Mesothelial cell of epicardium (in vitro differentiated cells): ENCODE results near the gene PFDN1. TPM values are rescaled to one million over a fixed set of nuclear protein-coding genes. Genes with fewer than 3 reads are reported as not detected.

Experiments used
- DNase-seq, 2 experiments: peaks; one replicate each; pipeline ENCODE4 v3.0.0; 2021; ENCODE audit warnings: low spot score in 2 of 2; ENCODE audit not compliant: unreplicated experiment in 2 of 2
- H3K27ac Mint-ChIP-seq: 2 replicates; pipeline ENCODE4 v1.8.0; 2021; ENCODE audit warnings: mixed read lengths
- H3K27me3 Mint-ChIP-seq: 2 replicates; pipeline ENCODE4 v1.8.0; 2021; ENCODE audit warnings: low read depth, mixed read lengths
- H3K36me3 Mint-ChIP-seq: 2 replicates; pipeline ENCODE4 v1.8.0; 2021; ENCODE audit warnings: mixed read lengths
- H3K4me1 Mint-ChIP-seq: 2 replicates; pipeline ENCODE4 v1.8.0; 2021; ENCODE audit warnings: mixed read lengths
- H3K4me3 Mint-ChIP-seq: 2 replicates; pipeline ENCODE4 v1.8.0; 2021; ENCODE audit warnings: mild to moderate bottlenecking, moderate library complexity, mixed read lengths
- H3K9me3 Mint-ChIP-seq: 2 replicates; pipeline ENCODE4 v1.8.0; 2021; ENCODE audit warnings: mixed read lengths
- total RNA-seq: library from RNA; stranded (reverse); gene quantifications from 3 replicates; pipeline ENCODE4 v1.2.1, GENCODE V29; 2021
- TF ChIP-seq, protein P1 (sequence below): fragments of 200-600 bp; sonication (generic); IDR thresholded peaks from one replicate; pipeline ENCODE4 v1.5.0; 2021; ENCODE audit warnings: antibody characterized with exemption; ENCODE audit not compliant: unreplicated experiment

Gene PFDN1
- total RNA-seq, 1 donor from 2014 or later = 57.2 TPM

DNA sequence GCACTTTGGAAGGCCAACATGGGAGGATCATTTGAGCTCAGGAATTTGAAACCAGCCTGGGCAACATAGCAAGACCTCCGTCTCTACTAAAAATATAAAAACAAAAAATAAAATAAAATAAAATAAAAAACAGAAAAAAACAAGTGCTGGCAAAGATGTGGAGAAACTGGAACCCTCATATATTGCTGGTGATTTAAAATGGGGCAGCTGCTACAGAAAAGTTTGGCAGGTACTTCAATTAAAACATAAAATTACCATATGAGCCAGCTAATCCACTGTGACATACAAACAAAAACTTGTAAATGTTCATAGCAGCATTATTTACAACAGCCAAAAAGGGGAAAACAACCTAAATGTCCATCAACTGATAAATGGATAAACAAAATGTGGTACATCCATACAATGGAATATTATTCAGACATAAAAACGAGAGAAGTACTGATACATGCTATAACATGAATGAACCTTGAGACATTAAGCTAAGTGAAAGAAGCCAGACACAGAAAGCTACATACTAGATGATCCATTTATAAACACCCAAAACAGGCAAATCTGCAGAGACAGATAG lies 42.7 kb downstream of the PFDN1 start:
- Mint-ChIP-seq H3K27me3 (no peaks in the 10 kb centered on the region), H3K4me1 (peaks cover 9% of the 10 kb centered on the region), H3K9me3 (peaks cover 5% of the 10 kb centered on the region), H3K4me3 (no peak overlapping the region), H3K27ac (no peak overlapping the region), H3K36me3 (peaks cover 32% of the 10 kb centered on the region)
- DNase-seq = no peak
- TF ChIP-seq, protein P1, sequence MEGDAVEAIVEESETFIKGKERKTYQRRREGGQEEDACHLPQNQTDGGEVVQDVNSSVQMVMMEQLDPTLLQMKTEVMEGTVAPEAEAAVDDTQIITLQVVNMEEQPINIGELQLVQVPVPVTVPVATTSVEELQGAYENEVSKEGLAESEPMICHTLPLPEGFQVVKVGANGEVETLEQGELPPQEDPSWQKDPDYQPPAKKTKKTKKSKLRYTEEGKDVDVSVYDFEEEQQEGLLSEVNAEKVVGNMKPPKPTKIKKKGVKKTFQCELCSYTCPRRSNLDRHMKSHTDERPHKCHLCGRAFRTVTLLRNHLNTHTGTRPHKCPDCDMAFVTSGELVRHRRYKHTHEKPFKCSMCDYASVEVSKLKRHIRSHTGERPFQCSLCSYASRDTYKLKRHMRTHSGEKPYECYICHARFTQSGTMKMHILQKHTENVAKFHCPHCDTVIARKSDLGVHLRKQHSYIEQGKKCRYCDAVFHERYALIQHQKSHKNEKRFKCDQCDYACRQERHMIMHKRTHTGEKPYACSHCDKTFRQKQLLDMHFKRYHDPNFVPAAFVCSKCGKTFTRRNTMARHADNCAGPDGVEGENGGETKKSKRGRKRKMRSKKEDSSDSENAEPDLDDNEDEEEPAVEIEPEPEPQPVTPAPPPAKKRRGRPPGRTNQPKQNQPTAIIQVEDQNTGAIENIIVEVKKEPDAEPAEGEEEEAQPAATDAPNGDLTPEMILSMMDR = no peak

DNA sequence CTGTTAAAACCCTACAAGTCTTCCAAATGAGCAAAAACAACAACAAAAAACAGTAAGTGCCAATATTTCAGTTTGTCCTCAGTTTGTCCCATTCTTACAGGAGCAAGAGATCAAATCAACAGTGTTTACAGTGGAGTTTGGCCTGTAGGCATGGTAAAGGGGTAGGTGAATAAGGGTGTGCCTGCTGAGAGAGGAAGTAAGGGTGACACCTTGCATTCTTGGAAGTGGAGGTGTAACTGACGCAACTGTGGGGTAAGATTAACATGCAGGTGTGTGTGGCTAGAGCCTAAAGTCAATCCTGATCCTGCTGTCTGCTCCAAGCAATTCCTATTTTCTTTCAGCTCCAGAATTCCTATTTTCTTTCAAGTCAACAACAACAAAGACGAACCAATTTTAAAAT lies 43.4 kb downstream of the PFDN1 start:
- Mint-ChIP-seq H3K4me1 (peaks cover 9% of the 10 kb centered on the region), H3K27me3 (no peaks in the 10 kb centered on the region), H3K9me3 (peaks cover 5% of the 10 kb centered on the region), H3K27ac (no peak overlapping the region), H3K36me3 (peaks cover 32% of the 10 kb centered on the region), H3K4me3 (no peak overlapping the region)
- no peak for DNase-seq
- TF ChIP-seq, protein P1 = no peak

DNA sequence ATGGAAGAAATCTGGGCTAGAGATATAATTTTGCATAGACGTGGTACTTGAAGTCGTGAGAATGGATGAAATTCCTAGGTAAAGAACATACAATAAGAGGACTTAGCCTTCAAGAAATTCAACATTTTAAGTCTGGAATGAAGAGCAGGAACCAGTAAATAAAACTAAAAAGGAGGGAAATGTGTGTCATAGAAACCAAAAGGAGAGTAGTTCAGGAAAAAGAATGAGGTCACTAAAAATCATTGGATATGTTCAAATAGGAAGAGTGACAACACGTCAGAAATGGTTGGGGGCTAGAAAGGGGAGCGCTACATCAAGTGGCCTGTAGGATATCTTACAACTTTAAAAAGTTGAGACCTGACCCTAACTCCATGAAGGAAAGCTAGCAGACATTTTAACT lies 44.0 kb downstream of the PFDN1 start:
- Mint-ChIP-seq H3K4me1 (peaks cover 9% of the 10 kb centered on the region), H3K9me3 (peaks cover 5% of the 10 kb centered on the region), H3K27me3 (no peaks in the 10 kb centered on the region), H3K27ac (no peak overlapping the region), H3K36me3 (peaks cover 28% of the 10 kb centered on the region), H3K4me3 (no peak overlapping the region)
- TF ChIP-seq, protein P1 = no peak
- no peak for DNase-seq

- Mint-ChIP-seq H3K27ac (no peak overlapping the region), H3K27me3 (no peaks in the 10 kb centered on the region), H3K4me1 (peaks cover 9% of the 10 kb centered on the region), H3K9me3 (peaks cover 5% of the 10 kb centered on the region), H3K36me3 (peaks cover 28% of the 10 kb centered on the region), H3K4me3 (no peak overlapping the region)
- TF ChIP-seq, protein P1 = no peak
- DNase-seq = no peak
Observed at GRCh38 chr5:140258016-140258415, 44.9 kb downstream of the PFDN1 start.

GRCh38 chr5:140256726-140257125 lies 46.2 kb downstream of the PFDN1 start:
- peaks cover 8% of the 10 kb centered on the region for H3K4me1 Mint-ChIP-seq
- H3K27ac Mint-ChIP-seq = no peak overlapping the region
- peaks cover 25% of the 10 kb centered on the region for H3K36me3 Mint-ChIP-seq
- H3K9me3 Mint-ChIP-seq = peaks cover 5% of the 10 kb centered on the region
- no peak overlapping the region for H3K4me3 Mint-ChIP-seq
- no peaks in the 10 kb centered on the region for H3K27me3 Mint-ChIP-seq
- no peak for DNase-seq
- TF ChIP-seq, protein P1 = no peak
